GM12891 (cell line): ENCODE measurements around the gene DDRGK1.

Source experiments
- DNase-seq: peaks from one replicate; pipeline ENCODE4 v3.0.0; 2011; ENCODE audit warnings: low spot score; ENCODE audit not compliant: insufficient read length
- FAIRE-seq: peaks from 2 replicates; lab custom pipeline; 2011; peaks lifted over from hg19 to GRCh38; lab: Jason Lieb, UNC
- PAX5 ChIP-seq: IDR thresholded peaks from 2 replicates; pipeline ENCODE4 v1.6.1; 2011; ENCODE audit warnings: low read length, moderate library complexity, mild to moderate bottlenecking; ENCODE audit not compliant: insufficient read depth, severe bottlenecking
- POLR2A ChIP-seq: IDR thresholded peaks from 2 replicates; pipeline ENCODE4 v1.6.1; 2011; ENCODE audit warnings: low read depth, low read length, control low read depth
- POLR2AphosphoS5 ChIP-seq: IDR thresholded peaks from 2 replicates; pipeline ENCODE4 v1.6.1; 2011; ENCODE audit warnings: low read depth, low read length, control low read depth
- POU2F2 ChIP-seq: IDR thresholded peaks from 2 replicates; pipeline ENCODE4 v1.6.1; 2011; ENCODE audit warnings: low read depth, mild to moderate bottlenecking, control low read depth, low read length, moderate library complexity
- SPI1 ChIP-seq: IDR thresholded peaks from 2 replicates; pipeline ENCODE4 v1.6.1; 2011; ENCODE audit warnings: low read depth, low read length, control low read depth
- TAF1 ChIP-seq: IDR thresholded peaks from 2 replicates; pipeline ENCODE4 v1.6.1; 2011; ENCODE audit warnings: low read depth, low read length, control low read depth

Gene DDRGK1

GRCh38 chr20:3199976-3200755 is 4.3 kb downstream of the DDRGK1 start:
- FAIRE-seq (no peak), DNase-seq (no peak)
- TF ChIP-seq SPI1 (no peak), POLR2AphosphoS5 (no peak), POLR2A (no peak), TAF1 (no peak), PAX5 (no peak), POU2F2 (no peak)

GRCh38 chr20:3199206-3199605 is 5.3 kb downstream of the DDRGK1 start:
- no peak for FAIRE-seq
- TF ChIP-seq POU2F2 (no peak), PAX5 (no peak), POLR2AphosphoS5 (no peak), SPI1 (no peak), POLR2A (no peak), TAF1 (no peak)
- no peak for DNase-seq

DNA sequence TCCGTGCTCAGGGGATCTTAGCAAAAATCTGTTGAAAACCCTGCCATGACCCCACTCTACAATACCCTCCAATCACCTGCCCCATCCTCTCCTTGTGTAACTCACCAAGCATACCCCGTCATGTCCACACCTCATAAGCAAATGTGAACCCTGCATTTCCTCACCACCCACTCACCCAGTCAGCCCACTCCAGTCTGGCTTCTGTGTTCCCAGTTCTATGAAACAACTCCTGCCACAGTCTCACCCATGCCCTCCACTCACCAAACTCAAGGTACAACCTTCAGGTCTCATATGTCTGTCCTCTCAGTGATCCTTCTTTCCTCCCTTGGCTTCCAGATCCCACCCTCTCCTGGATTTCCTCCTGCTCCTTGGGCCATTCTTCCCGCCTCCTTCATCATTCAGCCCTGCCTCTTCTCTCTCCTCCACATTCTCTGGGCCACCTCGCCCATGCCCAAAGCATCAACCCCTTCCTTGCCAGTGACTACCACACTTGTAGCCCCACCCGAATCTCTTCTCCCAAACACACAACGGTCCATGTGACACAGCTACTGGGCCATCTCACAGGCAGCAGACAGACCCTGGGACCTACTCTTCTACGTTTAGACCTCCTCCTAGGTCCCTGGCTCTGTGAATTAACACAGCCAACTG is 8.8 kb downstream of the DDRGK1 start:
- no peak for FAIRE-seq
- DNase-seq: no peak
- no peak for TF ChIP-seq SPI1
- no peak for TF ChIP-seq PAX5
- no peak for TF ChIP-seq POLR2A
- TF ChIP-seq POU2F2: no peak
- no peak for TF ChIP-seq TAF1
- TF ChIP-seq POLR2AphosphoS5: no peak

DNA sequence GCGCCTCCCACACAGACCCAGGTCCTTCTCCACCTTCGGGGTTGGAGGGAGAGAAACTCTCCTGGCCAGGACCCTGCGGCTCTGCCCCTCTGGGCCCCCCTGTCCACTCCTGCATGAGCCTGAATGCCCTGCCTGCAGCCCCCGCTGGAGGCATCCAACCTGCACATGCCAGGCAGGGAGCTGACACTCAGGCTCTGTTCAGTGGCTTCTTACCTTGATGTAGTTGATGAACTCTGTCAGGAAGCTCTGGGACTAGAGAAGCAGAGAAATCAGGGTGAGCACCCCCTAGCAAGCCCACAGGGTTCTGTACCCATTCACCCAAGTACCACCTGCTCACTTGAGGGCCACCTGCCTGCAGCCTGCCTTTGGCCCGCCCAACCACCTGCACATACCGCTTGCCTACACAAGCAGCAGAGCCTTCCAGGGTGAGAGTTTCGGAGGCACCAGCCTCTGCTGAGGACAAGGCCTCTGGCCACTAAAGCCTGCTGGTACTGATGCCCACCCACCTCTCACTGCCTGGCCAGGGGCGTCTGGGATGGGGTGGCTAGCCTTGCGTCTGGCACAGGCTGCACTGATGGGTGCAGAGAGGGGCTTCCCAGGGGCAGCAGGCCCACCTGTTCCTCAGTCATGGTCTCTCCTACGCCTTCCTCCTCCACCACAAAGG is 9.7 kb downstream of the DDRGK1 start:
- DNase-seq: no peak
- FAIRE-seq: no peak
- TF ChIP-seq POLR2A (no peak), POU2F2 (no peak), POLR2AphosphoS5 (no peak), SPI1 (no peak), PAX5 (no peak), TAF1 (no peak)

DNA sequence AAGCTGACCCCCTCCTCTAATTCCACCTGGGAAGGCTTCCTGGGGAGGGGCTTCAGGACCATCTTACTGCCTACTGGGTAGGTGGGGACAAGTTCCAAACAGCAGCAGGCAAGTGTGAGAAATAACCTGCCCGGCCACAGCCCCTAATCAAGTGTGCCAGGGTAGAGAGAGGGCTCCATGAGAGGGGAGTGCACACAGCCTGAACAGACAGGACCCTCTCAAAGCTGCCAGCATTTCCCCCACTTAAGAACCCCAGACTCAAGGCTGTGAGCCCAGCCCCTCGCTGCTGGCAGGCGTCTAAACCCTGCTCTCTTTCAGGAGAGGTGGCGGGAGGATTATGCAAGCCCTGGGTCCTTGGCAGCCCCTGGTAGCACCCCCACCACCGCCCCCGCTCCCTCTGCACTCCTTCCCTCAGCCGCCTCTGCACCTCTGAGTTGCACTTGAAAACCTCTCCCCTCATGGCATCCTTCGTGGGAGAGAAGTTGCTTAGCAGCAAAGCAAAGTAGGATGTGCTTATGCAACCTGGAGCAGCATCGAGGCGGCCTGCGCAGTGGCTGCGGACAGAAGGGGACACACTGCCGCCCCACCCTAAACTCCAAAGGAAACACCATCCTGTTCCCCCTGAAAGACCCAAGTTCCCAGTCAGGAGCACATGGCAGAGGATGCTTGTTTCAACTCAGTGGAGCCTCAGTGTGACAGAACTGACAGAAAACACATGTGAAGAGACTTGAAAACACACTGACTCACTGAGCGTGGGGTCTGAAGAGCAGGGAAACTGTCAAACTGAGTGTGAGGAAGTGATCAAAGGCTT is 10.5 kb downstream of the DDRGK1 start:
- FAIRE-seq: no peak
- TF ChIP-seq SPI1: no peak
- TF ChIP-seq POU2F2: no peak
- no peak for TF ChIP-seq POLR2A
- TF ChIP-seq PAX5: no peak
- no peak for TF ChIP-seq POLR2AphosphoS5
- TF ChIP-seq TAF1: no peak
- no peak for DNase-seq

DNA sequence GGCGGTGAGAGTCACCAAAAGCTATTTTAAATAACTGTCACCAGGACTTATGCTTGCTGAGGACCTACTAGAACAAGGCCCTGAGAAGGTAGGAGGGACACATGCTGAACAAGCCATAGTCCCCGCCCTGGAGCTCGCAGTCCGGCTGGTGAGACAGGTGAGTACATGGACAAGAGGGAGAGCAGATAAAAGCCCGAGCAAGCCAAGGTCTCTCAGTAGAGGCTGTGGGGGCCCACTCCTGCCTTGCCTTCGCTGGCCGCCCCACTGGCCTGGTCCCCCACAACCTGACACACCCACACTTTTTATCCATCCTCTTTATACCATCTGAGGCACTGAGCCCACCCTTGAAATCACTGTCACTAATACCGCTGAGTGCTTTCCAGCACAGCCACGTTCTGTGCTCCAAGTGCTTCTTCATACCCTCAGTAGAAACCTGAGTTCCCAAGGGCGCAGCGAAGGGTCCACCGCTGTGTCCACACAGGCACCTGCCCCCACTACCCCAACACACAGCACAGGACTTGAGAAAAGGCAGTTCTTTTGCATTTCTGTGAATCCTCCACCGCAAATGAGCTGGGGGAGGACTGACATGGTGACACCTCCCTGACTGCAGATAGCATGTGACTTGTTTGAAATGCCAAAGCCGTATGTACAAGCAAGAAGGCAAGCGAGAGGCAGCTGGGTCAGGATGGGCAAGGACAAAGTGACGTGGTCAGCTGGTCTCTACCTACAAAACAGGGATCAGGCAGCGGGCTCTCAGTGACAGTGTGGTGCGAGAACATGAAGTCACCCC is 12.1 kb downstream of the DDRGK1 start:
- TF ChIP-seq TAF1 (no peak), POLR2A (no peak), SPI1 (no peak), POU2F2 (no peak), PAX5 (no peak), POLR2AphosphoS5 (no peak)
- no peak for FAIRE-seq
- DNase-seq: no peak

GRCh38 chr20:3190681-3191111 is 13.8 kb downstream of the DDRGK1 start:
- TF ChIP-seq TAF1: no peak
- FAIRE-seq: no peak

GRCh38 chr20:3189561-3190131 is 14.8 kb downstream of the DDRGK1 start:
- no peak for FAIRE-seq

More at GRCh38 chr20:3190681-3191111, 13.8 kb downstream of the DDRGK1 start:
- DNase-seq: no peak

More at GRCh38 chr20:3189561-3190131, 14.8 kb downstream of the DDRGK1 start:
- DNase-seq: no peak
- TF ChIP-seq POLR2A: no peak
- no peak for TF ChIP-seq POU2F2
- TF ChIP-seq TAF1: no peak
- TF ChIP-seq PAX5: no peak
- no peak for TF ChIP-seq POLR2AphosphoS5
- no peak for TF ChIP-seq SPI1
